Measurements from ENCODE around the gene TEX53.

Gene TEX53

DNA sequence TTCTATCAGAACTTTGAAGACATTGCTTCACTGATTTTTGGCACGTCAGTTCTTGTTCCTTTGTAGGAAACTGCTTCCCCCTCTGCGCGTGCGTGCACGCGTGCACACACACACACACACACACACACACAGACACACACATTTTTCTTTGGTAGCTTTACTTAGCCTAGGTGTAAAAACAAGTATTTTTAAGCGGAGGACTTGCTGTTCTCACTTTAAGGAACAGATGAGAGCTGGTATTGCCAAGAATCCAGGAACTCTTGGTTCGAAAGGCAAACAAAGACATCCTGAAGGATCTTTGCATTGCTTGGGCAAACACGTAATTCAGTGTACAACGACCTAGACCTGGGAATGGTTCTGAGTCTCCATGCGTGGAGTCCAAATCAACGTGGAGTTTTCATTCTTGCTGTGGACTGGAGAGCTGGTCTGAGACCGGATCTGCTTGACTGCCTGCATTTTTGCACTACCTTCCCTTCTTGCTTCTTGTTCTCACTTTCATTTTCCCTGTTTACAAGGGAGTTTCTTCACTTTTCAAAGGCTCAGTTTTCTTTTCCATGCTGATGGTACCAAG is 38.3 kb downstream of the TEX53 start:
- TF ChIP-seq OSR1 (CRISPR knock-in tag; IDR thresholded peaks at IDR 0.05) (no peak), ISL1 (CRISPR knock-in tag; IDR thresholded peaks at IDR 0.05) (no peak), ZNF70 (CRISPR knock-in tag; IDR thresholded peaks at IDR 0.05) (no peak), ZFP30 (CRISPR knock-in tag; IDR thresholded peaks at IDR 0.05) (no peak), ZNF565 (CRISPR knock-in tag; conservative IDR thresholded peaks at IDR 0.05; ENCODE audit: low read depth) (no peak), GLIS3 (CRISPR knock-in tag; IDR thresholded peaks at IDR 0.05) (no peak), SNAI2 (CRISPR knock-in tag; IDR thresholded peaks at IDR 0.05) (no peak), TCF4 (CRISPR knock-in tag; IDR thresholded peaks at IDR 0.05; ENCODE audit: borderline replicate concordance) (no peak), CSDC2 (CRISPR knock-in tag; IDR thresholded peaks at IDR 0.05) (no peak), ZNF8 (CRISPR knock-in tag; IDR thresholded peaks at IDR 0.05) (no peak), ESRRG (CRISPR knock-in tag; IDR thresholded peaks at IDR 0.05) (no peak), ZFP3 (CRISPR knock-in tag; IDR thresholded peaks at IDR 0.05) (no peak), ZC3H10 (CRISPR knock-in tag; IDR thresholded peaks at IDR 0.05) (no peak)
- TF ChIP-seq, protein P1, sequence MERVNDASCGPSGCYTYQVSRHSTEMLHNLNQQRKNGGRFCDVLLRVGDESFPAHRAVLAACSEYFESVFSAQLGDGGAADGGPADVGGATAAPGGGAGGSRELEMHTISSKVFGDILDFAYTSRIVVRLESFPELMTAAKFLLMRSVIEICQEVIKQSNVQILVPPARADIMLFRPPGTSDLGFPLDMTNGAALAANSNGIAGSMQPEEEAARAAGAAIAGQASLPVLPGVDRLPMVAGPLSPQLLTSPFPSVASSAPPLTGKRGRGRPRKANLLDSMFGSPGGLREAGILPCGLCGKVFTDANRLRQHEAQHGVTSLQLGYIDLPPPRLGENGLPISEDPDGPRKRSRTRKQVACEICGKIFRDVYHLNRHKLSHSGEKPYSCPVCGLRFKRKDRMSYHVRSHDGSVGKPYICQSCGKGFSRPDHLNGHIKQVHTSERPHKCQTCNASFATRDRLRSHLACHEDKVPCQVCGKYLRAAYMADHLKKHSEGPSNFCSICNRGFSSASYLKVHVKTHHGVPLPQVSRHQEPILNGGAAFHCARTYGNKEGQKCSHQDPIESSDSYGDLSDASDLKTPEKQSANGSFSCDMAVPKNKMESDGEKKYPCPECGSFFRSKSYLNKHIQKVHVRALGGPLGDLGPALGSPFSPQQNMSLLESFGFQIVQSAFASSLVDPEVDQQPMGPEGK (CRISPR knock-in tag; IDR thresholded peaks at IDR 0.05; ENCODE audit: borderline replicate concordance) = no peak
- TF ChIP-seq, protein P2, sequence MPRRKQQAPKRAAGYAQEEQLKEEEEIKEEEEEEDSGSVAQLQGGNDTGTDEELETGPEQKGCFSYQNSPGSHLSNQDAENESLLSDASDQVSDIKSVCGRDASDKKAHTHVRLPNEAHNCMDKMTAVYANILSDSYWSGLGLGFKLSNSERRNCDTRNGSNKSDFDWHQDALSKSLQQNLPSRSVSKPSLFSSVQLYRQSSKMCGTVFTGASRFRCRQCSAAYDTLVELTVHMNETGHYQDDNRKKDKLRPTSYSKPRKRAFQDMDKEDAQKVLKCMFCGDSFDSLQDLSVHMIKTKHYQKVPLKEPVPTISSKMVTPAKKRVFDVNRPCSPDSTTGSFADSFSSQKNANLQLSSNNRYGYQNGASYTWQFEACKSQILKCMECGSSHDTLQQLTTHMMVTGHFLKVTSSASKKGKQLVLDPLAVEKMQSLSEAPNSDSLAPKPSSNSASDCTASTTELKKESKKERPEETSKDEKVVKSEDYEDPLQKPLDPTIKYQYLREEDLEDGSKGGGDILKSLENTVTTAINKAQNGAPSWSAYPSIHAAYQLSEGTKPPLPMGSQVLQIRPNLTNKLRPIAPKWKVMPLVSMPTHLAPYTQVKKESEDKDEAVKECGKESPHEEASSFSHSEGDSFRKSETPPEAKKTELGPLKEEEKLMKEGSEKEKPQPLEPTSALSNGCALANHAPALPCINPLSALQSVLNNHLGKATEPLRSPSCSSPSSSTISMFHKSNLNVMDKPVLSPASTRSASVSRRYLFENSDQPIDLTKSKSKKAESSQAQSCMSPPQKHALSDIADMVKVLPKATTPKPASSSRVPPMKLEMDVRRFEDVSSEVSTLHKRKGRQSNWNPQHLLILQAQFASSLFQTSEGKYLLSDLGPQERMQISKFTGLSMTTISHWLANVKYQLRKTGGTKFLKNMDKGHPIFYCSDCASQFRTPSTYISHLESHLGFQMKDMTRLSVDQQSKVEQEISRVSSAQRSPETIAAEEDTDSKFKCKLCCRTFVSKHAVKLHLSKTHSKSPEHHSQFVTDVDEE (CRISPR knock-in tag; IDR thresholded peaks at IDR 0.05) = no peak
- TF ChIP-seq, protein P3, sequence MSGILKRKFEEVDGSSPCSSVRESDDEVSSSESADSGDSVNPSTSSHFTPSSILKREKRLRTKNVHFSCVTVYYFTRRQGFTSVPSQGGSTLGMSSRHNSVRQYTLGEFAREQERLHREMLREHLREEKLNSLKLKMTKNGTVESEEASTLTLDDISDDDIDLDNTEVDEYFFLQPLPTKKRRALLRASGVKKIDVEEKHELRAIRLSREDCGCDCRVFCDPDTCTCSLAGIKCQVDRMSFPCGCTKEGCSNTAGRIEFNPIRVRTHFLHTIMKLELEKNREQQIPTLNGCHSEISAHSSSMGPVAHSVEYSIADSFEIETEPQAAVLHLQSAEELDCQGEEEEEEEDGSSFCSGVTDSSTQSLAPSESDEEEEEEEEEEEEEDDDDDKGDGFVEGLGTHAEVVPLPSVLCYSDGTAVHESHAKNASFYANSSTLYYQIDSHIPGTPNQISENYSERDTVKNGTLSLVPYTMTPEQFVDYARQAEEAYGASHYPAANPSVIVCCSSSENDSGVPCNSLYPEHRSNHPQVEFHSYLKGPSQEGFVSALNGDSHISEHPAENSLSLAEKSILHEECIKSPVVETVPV (CRISPR knock-in tag; IDR thresholded peaks at IDR 0.05) = no peak
- TF ChIP-seq, protein P4, sequence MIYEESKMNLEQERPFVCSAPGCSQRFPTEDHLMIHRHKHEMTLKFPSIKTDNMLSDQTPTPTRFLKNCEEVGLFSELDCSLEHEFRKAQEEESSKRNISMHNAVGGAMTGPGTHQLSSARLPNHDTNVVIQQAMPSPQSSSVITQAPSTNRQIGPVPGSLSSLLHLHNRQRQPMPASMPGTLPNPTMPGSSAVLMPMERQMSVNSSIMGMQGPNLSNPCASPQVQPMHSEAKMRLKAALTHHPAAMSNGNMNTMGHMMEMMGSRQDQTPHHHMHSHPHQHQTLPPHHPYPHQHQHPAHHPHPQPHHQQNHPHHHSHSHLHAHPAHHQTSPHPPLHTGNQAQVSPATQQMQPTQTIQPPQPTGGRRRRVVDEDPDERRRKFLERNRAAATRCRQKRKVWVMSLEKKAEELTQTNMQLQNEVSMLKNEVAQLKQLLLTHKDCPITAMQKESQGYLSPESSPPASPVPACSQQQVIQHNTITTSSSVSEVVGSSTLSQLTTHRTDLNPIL (CRISPR knock-in tag; IDR thresholded peaks at IDR 0.05; ENCODE audit: low read depth) = no peak
- ATAC-seq = no peak

DNA sequence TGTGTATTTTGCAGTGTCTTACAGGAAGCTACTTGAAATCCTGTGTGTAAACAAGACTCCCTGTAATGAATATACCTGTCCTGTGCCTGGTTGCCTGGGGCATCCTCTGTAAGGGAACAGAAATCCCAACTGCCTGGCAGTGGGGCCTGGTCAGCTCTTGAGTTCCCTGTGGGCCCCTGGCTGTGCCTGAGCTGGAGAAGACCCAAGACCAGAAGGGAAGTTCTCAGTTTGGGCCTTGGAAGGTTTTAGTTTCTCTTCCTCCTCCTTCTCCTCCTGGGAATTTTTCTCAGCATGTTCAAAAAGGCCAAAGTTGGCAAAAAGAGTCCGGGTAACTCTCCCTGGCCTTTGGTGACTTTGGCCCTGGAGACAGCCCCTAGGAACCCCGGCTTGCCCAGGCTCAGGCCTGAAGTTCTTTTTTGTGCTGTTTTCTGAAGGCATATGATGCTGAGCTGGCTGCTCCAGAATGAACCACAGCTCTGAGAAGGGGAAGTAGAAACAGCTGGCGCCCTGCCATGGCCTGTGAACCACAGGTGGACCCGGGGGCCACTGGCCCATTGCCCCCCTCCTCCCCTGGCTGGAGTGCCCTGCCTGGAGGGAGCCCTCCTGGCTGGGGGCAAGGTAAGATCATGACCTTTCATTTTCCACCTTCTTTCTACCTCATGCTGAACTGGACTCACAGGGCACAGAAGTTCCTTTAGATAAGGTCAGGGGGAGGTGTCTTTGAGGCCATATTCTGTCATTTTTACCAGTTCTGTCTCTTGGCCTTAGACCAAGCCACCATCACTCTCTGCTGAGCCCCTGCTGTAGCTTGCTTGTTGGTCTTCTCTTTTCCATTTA is 40.7 kb downstream of the TEX53 start:
- no peak for ATAC-seq
- TF ChIP-seq, protein P2 (CRISPR knock-in tag; IDR thresholded peaks at IDR 0.05) = no peak
- no peak for TF ChIP-seq TOX (CRISPR knock-in tag; IDR thresholded peaks at IDR 0.05; ENCODE audit: borderline replicate concordance)
- no peak for TF ChIP-seq ZNF70 (CRISPR knock-in tag; IDR thresholded peaks at IDR 0.05)
- no peak for TF ChIP-seq BACH2 (CRISPR knock-in tag; IDR thresholded peaks at IDR 0.05; ENCODE audit: borderline replicate concordance)

Data from SK-N-SH treated with all-trans-retinoic acid at 6 μM for 48 hours (cell line).